IMR-90 (cell line): ENCODE results near the gene SNX11.

Source experiments
- CEBPB ChIP-seq: IDR thresholded peaks from 2 replicates; pipeline ENCODE4 v1.6.1; 2012; ENCODE audit warnings: low read depth, low read length, improper control_type of control experiment
- FOS ChIP-seq: fragments of 150-350 bp; IDR thresholded peaks from 2 replicates; pipeline ENCODE4 v1.6.1; 2016; ENCODE audit warnings: low read depth, low read length
- RAD21 ChIP-seq: IDR thresholded peaks from 2 replicates; pipeline ENCODE4 v1.6.1; 2012; ENCODE audit warnings: low read length, improper control_type of control experiment
- RCOR1 ChIP-seq: IDR thresholded peaks from 2 replicates; pipeline ENCODE4 v1.6.1; 2012; ENCODE audit warnings: mild to moderate bottlenecking, low read length, improper control_type of control experiment; ENCODE audit not compliant: insufficient replicate concordance
- SMC3 ChIP-seq: fragments of 150-350 bp; IDR thresholded peaks from 2 replicates; pipeline ENCODE4 v1.6.1; 2016; ENCODE audit warnings: low read depth, mild to moderate bottlenecking, antibody characterized with exemption, low read length, moderate library complexity
- TF ChIP-seq, protein P1 (sequence below): conservative IDR thresholded peaks from 2 replicates; pipeline ENCODE4 v1.5.1; 2012; ENCODE audit warnings: mild to moderate bottlenecking, low read depth, low read length, improper control_type of control experiment

GRCh38 chr17:48068491-48068961 is 39.0 kb upstream of the SNX11 start:
- TF ChIP-seq, protein P1, sequence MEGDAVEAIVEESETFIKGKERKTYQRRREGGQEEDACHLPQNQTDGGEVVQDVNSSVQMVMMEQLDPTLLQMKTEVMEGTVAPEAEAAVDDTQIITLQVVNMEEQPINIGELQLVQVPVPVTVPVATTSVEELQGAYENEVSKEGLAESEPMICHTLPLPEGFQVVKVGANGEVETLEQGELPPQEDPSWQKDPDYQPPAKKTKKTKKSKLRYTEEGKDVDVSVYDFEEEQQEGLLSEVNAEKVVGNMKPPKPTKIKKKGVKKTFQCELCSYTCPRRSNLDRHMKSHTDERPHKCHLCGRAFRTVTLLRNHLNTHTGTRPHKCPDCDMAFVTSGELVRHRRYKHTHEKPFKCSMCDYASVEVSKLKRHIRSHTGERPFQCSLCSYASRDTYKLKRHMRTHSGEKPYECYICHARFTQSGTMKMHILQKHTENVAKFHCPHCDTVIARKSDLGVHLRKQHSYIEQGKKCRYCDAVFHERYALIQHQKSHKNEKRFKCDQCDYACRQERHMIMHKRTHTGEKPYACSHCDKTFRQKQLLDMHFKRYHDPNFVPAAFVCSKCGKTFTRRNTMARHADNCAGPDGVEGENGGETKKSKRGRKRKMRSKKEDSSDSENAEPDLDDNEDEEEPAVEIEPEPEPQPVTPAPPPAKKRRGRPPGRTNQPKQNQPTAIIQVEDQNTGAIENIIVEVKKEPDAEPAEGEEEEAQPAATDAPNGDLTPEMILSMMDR = peak; percentile 34
- TF ChIP-seq RCOR1 = no peak
- TF ChIP-seq SMC3 = no peak
- peak; percentile 27 for TF ChIP-seq RAD21
- TF ChIP-seq CEBPB = no peak
- TF ChIP-seq FOS = no peak
